NCI-H2081 treated with DMSO at 0.1 percent for 48 hours (cell line): ENCODE data around the gene PRR23E.

Experiments used
- DNase-seq: peaks from one replicate; lab custom pipeline; 2025; lab: John Stamatoyannopoulos, UW

Gene PRR23E

GRCh38 chr3:127165036-127165435 lies 27.9 kb upstream of the PRR23E start:
- DNase-seq, result no peak

GRCh38 chr3:127165694-127166485 lies 27.0 kb upstream of the PRR23E start:
- DNase-seq, result no peak

- no peak for DNase-seq
Observed at GRCh38 chr3:127166501-127167065, 26.3 kb upstream of the PRR23E start.

GRCh38 chr3:127167315-127168043 lies 25.5 kb upstream of the PRR23E start:
- DNase-seq, result no peak

GRCh38 chr3:127168271-127168670 lies 24.7 kb upstream of the PRR23E start:
- DNase-seq, result no peak

- DNase-seq, result no peak
Observed at GRCh38 chr3:127170814-127171213, 22.1 kb upstream of the PRR23E start.

- no peak for DNase-seq
Observed at GRCh38 chr3:127171320-127171719, 21.6 kb upstream of the PRR23E start.

GRCh38 chr3:127171721-127172120 lies 21.2 kb upstream of the PRR23E start:
- no peak for DNase-seq

GRCh38 chr3:127172211-127172610 lies 20.7 kb upstream of the PRR23E start:
- DNase-seq, result no peak

GRCh38 chr3:127172781-127173515 lies 20.0 kb upstream of the PRR23E start:
- no peak for DNase-seq

GRCh38 chr3:127173516-127174166 lies 19.3 kb upstream of the PRR23E start:
- DNase-seq, result no peak

GRCh38 chr3:127174284-127174683 lies 18.6 kb upstream of the PRR23E start:
- no peak for DNase-seq

GRCh38 chr3:127174715-127175140 lies 18.2 kb upstream of the PRR23E start:
- no peak for DNase-seq

GRCh38 chr3:127175272-127175671 lies 17.7 kb upstream of the PRR23E start:
- DNase-seq, result no peak

GRCh38 chr3:127177226-127177625 lies 15.7 kb upstream of the PRR23E start:
- no peak for DNase-seq

- DNase-seq, result no peak
Observed at GRCh38 chr3:127180859-127181258, 12.1 kb upstream of the PRR23E start.

GRCh38 chr3:127182431-127182830 lies 10.5 kb upstream of the PRR23E start:
- no peak for DNase-seq

GRCh38 chr3:127182848-127183714 lies 9.8 kb upstream of the PRR23E start:
- DNase-seq, result no peak

GRCh38 chr3:127183931-127184869 lies 8.7 kb upstream of the PRR23E start:
- DNase-seq, result no peak

GRCh38 chr3:127184870-127185216 lies 8.1 kb upstream of the PRR23E start:
- no peak for DNase-seq
